ENCODE results near the gene B4GALT1. TPM values are rescaled to one million over a fixed set of nuclear protein-coding genes. Genes with fewer than 3 reads are reported as not detected.

The B4GALT1 gene
- total RNA-seq, 4 donors from 2014 or later = 13.1 to 66.3 (median 37.1) TPM

- no peak overlapping the region for H3K4me3 ChIP-seq
- intact Hi-C loops (cut with DNase I; ENCODE audit: low total_unique reads) = no loop called here
These were observed 8.0 kb downstream of the B4GALT1 start for GRCh38 chr9:33158843-33159776.

GRCh38 chr9:33157960-33158842 is 8.9 kb downstream of the B4GALT1 start:
- TF ChIP-seq POLR2A (IDR thresholded peaks at IDR 0.05) = no peak
- TF ChIP-seq, protein P1, sequence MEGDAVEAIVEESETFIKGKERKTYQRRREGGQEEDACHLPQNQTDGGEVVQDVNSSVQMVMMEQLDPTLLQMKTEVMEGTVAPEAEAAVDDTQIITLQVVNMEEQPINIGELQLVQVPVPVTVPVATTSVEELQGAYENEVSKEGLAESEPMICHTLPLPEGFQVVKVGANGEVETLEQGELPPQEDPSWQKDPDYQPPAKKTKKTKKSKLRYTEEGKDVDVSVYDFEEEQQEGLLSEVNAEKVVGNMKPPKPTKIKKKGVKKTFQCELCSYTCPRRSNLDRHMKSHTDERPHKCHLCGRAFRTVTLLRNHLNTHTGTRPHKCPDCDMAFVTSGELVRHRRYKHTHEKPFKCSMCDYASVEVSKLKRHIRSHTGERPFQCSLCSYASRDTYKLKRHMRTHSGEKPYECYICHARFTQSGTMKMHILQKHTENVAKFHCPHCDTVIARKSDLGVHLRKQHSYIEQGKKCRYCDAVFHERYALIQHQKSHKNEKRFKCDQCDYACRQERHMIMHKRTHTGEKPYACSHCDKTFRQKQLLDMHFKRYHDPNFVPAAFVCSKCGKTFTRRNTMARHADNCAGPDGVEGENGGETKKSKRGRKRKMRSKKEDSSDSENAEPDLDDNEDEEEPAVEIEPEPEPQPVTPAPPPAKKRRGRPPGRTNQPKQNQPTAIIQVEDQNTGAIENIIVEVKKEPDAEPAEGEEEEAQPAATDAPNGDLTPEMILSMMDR (IDR thresholded peaks at IDR 0.05) = no peak
- DNase-seq = no peak
- no peak overlapping the region for H3K4me3 ChIP-seq
- intact Hi-C loops (cut with DNase I; ENCODE audit: low total_unique reads) = no loop called here
- peaks cover 33 to 36% of the 10 kb centered on the region in 2 donors for H3K4me1 ChIP-seq
- H3K27ac ChIP-seq = peak overlapping the region; percentile 95 to 96
- H3K27me3 ChIP-seq = no peaks in the 10 kb centered on the region
- no peaks in the 10 kb centered on the region for H3K36me3 ChIP-seq
- H3K9me3 ChIP-seq = peaks cover 0 to 4% of the 10 kb centered on the region in 2 donors

More at GRCh38 chr9:33158843-33159776, 8.0 kb downstream of the B4GALT1 start:
- Histone ChIP-seq H3K4me1 (peaks cover 36 to 39% of the 10 kb centered on the region in 2 donors), H3K9me3 (no peaks in the 10 kb centered on the region), H3K36me3 (no peaks in the 10 kb centered on the region), H3K27ac (peak overlapping the region; percentile 95 to 96), H3K27me3 (no peaks in the 10 kb centered on the region)
- TF ChIP-seq, protein P1 (IDR thresholded peaks at IDR 0.05) = no peak
- TF ChIP-seq POLR2A (IDR thresholded peaks at IDR 0.05) = no peak
- peak; percentile 73 to 75 for DNase-seq

GRCh38 chr9:33155393-33155792 is 11.7 kb downstream of the B4GALT1 start:
- H3K27ac ChIP-seq = no peak overlapping the region
- intact Hi-C loops (cut with DNase I; ENCODE audit: low total_unique reads) = no loop called here

DNA sequence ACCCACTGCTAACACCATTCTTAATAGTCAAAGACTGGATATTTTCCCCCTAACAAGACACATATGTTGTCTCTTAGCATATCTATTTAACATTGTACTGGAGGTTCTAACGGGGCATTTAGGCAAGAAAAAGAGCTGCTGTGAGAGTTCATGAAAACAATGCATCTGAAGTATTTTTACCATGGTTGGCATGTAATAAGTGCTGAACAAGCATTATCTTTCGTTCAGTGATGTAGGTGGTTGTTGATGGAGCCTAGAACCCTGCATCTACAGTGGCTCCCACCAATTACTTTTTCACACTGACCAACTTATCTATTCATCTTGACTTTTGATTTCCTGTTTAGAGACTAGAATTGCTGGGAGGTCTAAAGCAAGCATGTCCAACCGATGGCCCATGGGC is 12.8 kb downstream of the B4GALT1 start:
- Histone ChIP-seq H3K36me3 (no peaks in the 10 kb centered on the region), H3K27ac (peak overlapping the region in 1 of 2 donors; percentile 1), H3K27me3 (no peaks in the 10 kb centered on the region), H3K9me3 (peaks cover 0 to 4% of the 10 kb centered on the region in 2 donors), H3K4me1 (peaks cover 3 to 19% of the 10 kb centered on the region in 2 donors), H3K4me3 (no peak overlapping the region)
- intact Hi-C loops (cut with DNase I; ENCODE audit: low total_unique reads) = no loop called here
- no peak for DNase-seq
- TF ChIP-seq, protein P1 (IDR thresholded peaks at IDR 0.05) = no peak
- TF ChIP-seq POLR2A (IDR thresholded peaks at IDR 0.05) = no peak

More at GRCh38 chr9:33155393-33155792, 11.7 kb downstream of the B4GALT1 start:
- Histone ChIP-seq H3K4me3 (no peak overlapping the region), H3K36me3 (no peaks in the 10 kb centered on the region), H3K9me3 (peaks cover 0 to 4% of the 10 kb centered on the region in 2 donors), H3K27me3 (no peaks in the 10 kb centered on the region), H3K4me1 (peaks cover 13 to 28% of the 10 kb centered on the region in 2 donors)
- no peak for TF ChIP-seq POLR2A (IDR thresholded peaks at IDR 0.05)
- TF ChIP-seq, protein P1 (IDR thresholded peaks at IDR 0.05) = no peak
- no peak for DNase-seq

Data from uterus (tissue), 4 donors.